Esophagus squamous epithelium (tissue), 4 donors: ENCODE data around the gene PTMS.

Experiments used
- CTCF ChIP-seq, 6 experiments: fragments of 450-650 bp in 4 of 6; fragments of 200-600 bp in 2 of 6; sonication (generic) in 2 of 6; IDR thresholded peaks; one replicate each; pipeline ENCODE4 v1.5.1; 2016 to 2019; ENCODE audit warnings: antibody characterized with exemption in 6 of 6, mild to moderate bottlenecking in 4 of 6, moderate library complexity in 4 of 6
- POLR2A ChIP-seq, 4 donors: fragments of 450-650 bp; IDR thresholded peaks; one replicate each; pipeline ENCODE4 v1.6.1; 2017; ENCODE audit warnings: antibody characterized with exemption in 4 of 4, mild to moderate bottlenecking in 4 of 4, moderate library complexity in 3 of 4

- no peak for TF ChIP-seq CTCF (IDR thresholded peaks at IDR 0.05)
- no peak for TF ChIP-seq POLR2A (IDR thresholded peaks at IDR 0.05)
Measured at GRCh38 chr12:6767353-6768319, 1.5 kb downstream of the PTMS start.
